Caco-2 (cell line): ENCODE results near the gene TRIM72. TPM values are rescaled to one million over a fixed set of nuclear protein-coding genes. Genes with fewer than 3 reads are reported as not detected.
A peak's percentile ranks its signal among the peaks of the same experiment; 100 is the strongest.

Source experiments
- BruUV-seq: library from RNA; stranded (reverse); fragments of 400-500 nt; replicated peaks from 2 replicates; lab custom pipeline; 2021; lab: Mats Ljungman, UMichigan
- CTCF ChIA-PET: fragments of 300-600 bp; sonication (Branson Sonifier 250); formaldehyde crosslinking; loops from one replicate; lab custom pipeline; 2022; ENCODE audit warnings: antibody characterized with exemption; lab: Charles Lee
- POLR2A ChIA-PET: fragments of 300-600 bp; sonication (Branson Sonifier 250); formaldehyde crosslinking; loops from one replicate; lab custom pipeline; 2022; ENCODE audit warnings: antibody characterized with exemption; lab: Charles Lee
- DNase-seq, 2 experiments: peaks; one replicate each; pipeline versions ENCODE4 v3.0.0 to v3.0.0-alpha.2; 2020 to 2022
- H3K27me3 ChIP-seq: replicated peaks from 2 replicates; pipeline ENCODE4 v1.6.0; 2011; ENCODE audit warnings: low read length; ENCODE audit not compliant: control insufficient read depth, insufficient read depth
- H3K36me3 ChIP-seq: 2 replicates; pipeline ENCODE4 v1.5.1; 2011; ENCODE audit warnings: low read length; ENCODE audit not compliant: control insufficient read depth, insufficient read depth
- H3K4me1 ChIP-seq: fragments of 250-450 bp; sonication (Bioruptor Pico); 2 replicates; pipeline ENCODE4 v1.5.1; 2020; ENCODE audit warnings: mild to moderate bottlenecking
- H3K4me3 ChIP-seq: 2 replicates; pipeline ENCODE4 v1.5.1; 2011; ENCODE audit warnings: low read depth, mild to moderate bottlenecking, control low read depth, low read length
- H3K9me3 ChIP-seq: fragments of 250-450 bp; sonication (Bioruptor Pico); 2 replicates; pipeline ENCODE4 v1.5.1; 2020; ENCODE audit warnings: mild to moderate bottlenecking, moderate library complexity
- H3K27ac Mint-ChIP-seq: one replicate; pipeline ENCODE4 v1.8.0; 2022; ENCODE audit warnings: mixed read lengths; ENCODE audit not compliant: unreplicated experiment
- H3K27me3 Mint-ChIP-seq: one replicate; pipeline ENCODE4 v1.8.0; 2022; ENCODE audit warnings: mixed read lengths; ENCODE audit not compliant: insufficient read depth, unreplicated experiment
- H3K36me3 Mint-ChIP-seq: one replicate; pipeline ENCODE4 v1.8.0; 2022; ENCODE audit warnings: mild to moderate bottlenecking, mixed read lengths; ENCODE audit not compliant: insufficient read depth, unreplicated experiment
- H3K4me1 Mint-ChIP-seq: one replicate; pipeline ENCODE4 v1.8.0; 2022; ENCODE audit warnings: low read depth, mixed read lengths; ENCODE audit not compliant: unreplicated experiment
- H3K4me3 Mint-ChIP-seq: one replicate; pipeline ENCODE4 v1.8.0; 2022; ENCODE audit warnings: mild to moderate bottlenecking, moderate library complexity, mixed read lengths; ENCODE audit not compliant: unreplicated experiment
- H3K9me3 Mint-ChIP-seq: one replicate; pipeline ENCODE4 v1.8.0; 2022; ENCODE audit warnings: mixed read lengths; ENCODE audit not compliant: unreplicated experiment
- CTCF ChIP-seq, 2 experiments: fragments of 200-600 bp in 1 of 2; IDR thresholded peaks; 1 replicate in 1 of 2; 2 replicates in 1 of 2; pipeline versions ENCODE4 v1.5.1 to v1.8.0; 2011 to 2022; ENCODE audit warnings: antibody characterized with exemption in 1 of 2, control low read depth in 1 of 2, inconsistent platforms in 1 of 2, low read depth in 1 of 2, low read length in 1 of 2, mild to moderate bottlenecking in 1 of 2, moderate library complexity in 1 of 2; ENCODE audit not compliant: insufficient read depth in 1 of 2, severe bottlenecking in 1 of 2, unreplicated experiment in 1 of 2
- intact Hi-C: fragments of 100-400 bp; cut with micrococcal nuclease; formaldehyde crosslinking; loops from one replicate; pipeline ENCODE4 v1.10.0; 2022; ENCODE audit not compliant: unreplicated experiment
- total RNA-seq: library from RNA; stranded (reverse); gene quantifications from 2 replicates; pipeline ENCODE4 v1.2.3, GENCODE V29; 2022

The TRIM72 gene
- total RNA-seq, 1 experiment from 2014 or later, result 0.07 TPM

- CTCF ChIA-PET, result no interaction called here
- no peaks in the 10 kb centered on the region for H3K9me3 Mint-ChIP-seq
- H3K27ac Mint-ChIP-seq, result no peak overlapping the region
- H3K4me3 Mint-ChIP-seq, result no peak overlapping the region
- POLR2A ChIA-PET, result no interaction called here
- H3K27me3 ChIP-seq, result no peaks in the 10 kb centered on the region
- H3K4me3 ChIP-seq, result no peak overlapping the region
- no peaks in the 10 kb centered on the region for H3K36me3 Mint-ChIP-seq
- intact Hi-C loops, result no loop called here
- no peaks in the 10 kb centered on the region for H3K27me3 Mint-ChIP-seq
- peaks cover 14% of the 10 kb centered on the region for H3K4me1 Mint-ChIP-seq
- no peaks in the 10 kb centered on the region for H3K36me3 ChIP-seq
- 0 out of 2 replicates have a peak, but pooled peaks cover 5% of the 10 kb centered on the region for H3K4me1 ChIP-seq
- no peaks in the 10 kb centered on the region for H3K9me3 ChIP-seq
- no peak for DNase-seq
- BruUV-seq, result no TSS peak
- TF ChIP-seq CTCF (IDR thresholded peaks at IDR 0.05; ENCODE audit: insufficient read depth in 1 of 2, low read depth in 1 of 2, low read length in 1 of 2, severe bottlenecking in 1 of 2, unreplicated experiment in 1 of 2), result no peak
Measured at GRCh38 chr16:31251435-31251834, 37.5 kb downstream of the TRIM72 start.

- H3K4me3 ChIP-seq, result no peak overlapping the region
- DNase-seq, result peak; percentile 19 to 48
- H3K27me3 Mint-ChIP-seq, result no peaks in the 10 kb centered on the region
- H3K27me3 ChIP-seq, result no peaks in the 10 kb centered on the region
- ChIA-PET POLR2A (interaction anchor here (0.6 kb wide), 1 partner anchor 459 kb away, joined by 3 read pairs; a partner anchor contains a TSS), CTCF (no interaction called here)
- no peak overlapping the region for H3K4me3 Mint-ChIP-seq
- no peak for TF ChIP-seq CTCF (IDR thresholded peaks at IDR 0.05; ENCODE audit: insufficient read depth in 1 of 2, low read depth in 1 of 2, low read length in 1 of 2, severe bottlenecking in 1 of 2, unreplicated experiment in 1 of 2)
- intact Hi-C loops, result no loop called here
- no peaks in the 10 kb centered on the region for H3K36me3 ChIP-seq
- no peaks in the 10 kb centered on the region for H3K36me3 Mint-ChIP-seq
- 0 out of 2 replicates have a peak, but pooled peaks cover 5% of the 10 kb centered on the region for H3K4me1 ChIP-seq
- no peaks in the 10 kb centered on the region for H3K9me3 Mint-ChIP-seq
- no TSS peak for BruUV-seq
- no peak overlapping the region for H3K27ac Mint-ChIP-seq
- peaks cover 14% of the 10 kb centered on the region for H3K4me1 Mint-ChIP-seq
- no peaks in the 10 kb centered on the region for H3K9me3 ChIP-seq
Measured at GRCh38 chr16:31253642-31254045, 39.7 kb downstream of the TRIM72 start.

GRCh38 chr16:31256466-31256865, 42.5 kb downstream of the TRIM72 start:
- POLR2A ChIA-PET, result no interaction called here
- Histone ChIP-seq H3K27me3 (no peaks in the 10 kb centered on the region; the same call in 1 of the 2 replicates), H3K4me3 (no peak overlapping the region), H3K9me3 (no peaks in the 10 kb centered on the region), H3K36me3 (no peaks in the 10 kb centered on the region), H3K4me1 (0 out of 2 replicates have a peak, but pooled peaks cover 5% of the 10 kb centered on the region)
- CTCF ChIA-PET, result no interaction called here
- intact Hi-C loops, result no loop called here
- TF ChIP-seq CTCF (IDR thresholded peaks at IDR 0.05; ENCODE audit: insufficient read depth in 1 of 2, low read depth in 1 of 2, low read length in 1 of 2, severe bottlenecking in 1 of 2, unreplicated experiment in 1 of 2), result no peak
- H3K4me3 Mint-ChIP-seq, result no peak overlapping the region
- no peak for DNase-seq
- H3K36me3 Mint-ChIP-seq, result no peaks in the 10 kb centered on the region
- BruUV-seq, result no TSS peak
- H3K27ac Mint-ChIP-seq, result no peak overlapping the region
- H3K9me3 Mint-ChIP-seq, result no peaks in the 10 kb centered on the region
- peaks cover 14% of the 10 kb centered on the region for H3K4me1 Mint-ChIP-seq
- H3K27me3 Mint-ChIP-seq, result no peaks in the 10 kb centered on the region
